ENCODE results near the gene CACNA2D3.
"Not testable (repeated sequence)": the region's sequence is repeated elsewhere in the genome, so short reads cannot be mapped to it uniquely, and the experiment has no call there.

CACNA2D3 gene

DNA sequence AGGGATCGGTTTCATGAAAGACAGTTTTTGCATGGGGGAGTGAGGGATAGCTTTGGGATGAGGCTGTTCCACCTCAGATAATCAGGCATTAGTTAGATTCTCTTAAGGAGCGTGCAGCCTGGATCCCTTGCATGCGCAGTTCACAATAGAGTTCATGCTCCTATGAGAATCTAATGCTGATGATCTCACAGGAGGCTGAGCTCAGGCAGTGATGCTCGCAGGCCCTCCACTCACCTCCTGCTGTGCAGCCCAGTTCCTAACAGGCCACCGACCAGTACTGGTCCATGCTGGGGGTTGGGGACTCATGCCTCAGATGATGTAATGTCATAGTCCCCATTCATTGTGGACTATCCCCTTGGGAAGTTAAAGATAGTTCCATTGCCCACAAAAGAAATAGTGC is 255.8 kb downstream of the CACNA2D3 start:
- DNase-seq: no peak

DNA sequence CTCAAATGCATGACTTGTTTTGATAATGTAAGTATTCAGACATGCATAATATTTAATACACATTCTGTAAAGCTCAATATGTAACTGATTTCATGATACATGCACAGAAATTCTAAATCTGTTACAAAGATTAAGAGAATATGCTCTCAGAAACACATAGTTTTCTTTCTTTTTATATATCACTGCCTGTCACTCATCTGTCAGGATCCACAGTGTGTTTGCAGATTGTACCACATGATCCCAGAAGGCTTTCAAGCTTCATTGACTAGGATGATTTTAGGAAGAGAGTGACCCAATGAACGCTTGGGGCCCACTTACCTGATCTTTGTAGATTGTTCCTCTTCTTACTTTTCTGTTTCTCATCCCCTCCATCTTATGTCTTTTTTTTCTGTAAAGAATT is 261.9 kb downstream of the CACNA2D3 start:
- DNase-seq: no peak

DNA sequence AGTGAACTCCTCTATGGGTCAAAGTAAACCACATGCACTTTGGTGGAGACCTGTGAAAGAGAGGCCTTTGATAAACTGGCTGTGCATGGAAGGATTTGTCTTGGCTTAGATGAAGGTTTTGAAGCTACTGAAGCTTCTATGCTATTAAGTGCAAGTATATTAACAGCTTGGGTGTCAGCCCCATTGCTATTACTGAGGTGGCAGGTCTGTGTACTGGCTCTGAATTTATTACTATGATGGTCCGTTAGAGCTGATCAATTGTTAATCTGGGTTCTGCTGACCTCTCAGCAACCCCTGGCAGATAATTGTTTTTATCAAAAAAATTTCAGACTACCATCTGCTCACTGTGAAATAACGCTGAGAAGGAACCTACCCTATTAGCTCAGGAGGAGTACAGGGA is 268.2 kb downstream of the CACNA2D3 start:
- DNase-seq: no peak

DNA sequence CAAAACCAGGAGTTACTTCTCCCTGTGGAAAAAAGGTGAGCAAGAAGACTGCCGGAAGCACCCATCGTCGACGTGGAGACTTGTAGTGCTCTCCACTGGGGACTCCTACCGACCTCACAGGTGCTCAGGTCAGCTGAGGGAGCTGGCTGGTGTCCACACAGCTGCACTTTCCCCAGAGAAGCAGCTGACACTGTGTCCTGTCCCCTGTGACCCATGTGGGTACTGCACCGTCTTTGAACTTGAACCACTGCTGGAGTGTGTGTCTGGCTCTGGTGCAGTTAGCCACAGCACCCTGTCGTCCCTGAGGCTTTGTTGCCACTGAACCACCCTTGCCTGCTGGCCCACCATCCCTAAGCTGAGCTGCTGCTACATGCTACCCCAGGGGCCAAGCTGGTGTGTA is 270.8 kb downstream of the CACNA2D3 start:
- no peak for DNase-seq

DNA sequence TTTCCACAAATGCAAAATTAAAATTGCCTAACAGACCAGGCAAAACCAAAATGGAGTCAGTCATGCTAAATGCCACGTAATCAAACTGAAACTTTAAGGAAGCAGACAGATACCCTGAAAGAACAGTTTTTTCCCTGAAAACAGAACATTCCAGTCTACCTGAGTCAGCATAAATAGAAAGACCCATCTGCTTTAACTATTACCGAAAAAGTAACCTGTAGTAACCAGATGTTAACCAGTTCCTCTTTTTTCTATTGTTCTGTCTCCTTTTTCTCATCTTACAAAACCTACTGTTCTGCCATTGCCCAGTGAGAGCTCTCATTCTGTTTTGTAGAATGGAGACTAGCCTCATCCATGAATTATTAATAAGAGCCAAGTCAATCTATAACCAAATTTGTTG is 286.0 kb downstream of the CACNA2D3 start:
- DNase-seq: no peak

DNA sequence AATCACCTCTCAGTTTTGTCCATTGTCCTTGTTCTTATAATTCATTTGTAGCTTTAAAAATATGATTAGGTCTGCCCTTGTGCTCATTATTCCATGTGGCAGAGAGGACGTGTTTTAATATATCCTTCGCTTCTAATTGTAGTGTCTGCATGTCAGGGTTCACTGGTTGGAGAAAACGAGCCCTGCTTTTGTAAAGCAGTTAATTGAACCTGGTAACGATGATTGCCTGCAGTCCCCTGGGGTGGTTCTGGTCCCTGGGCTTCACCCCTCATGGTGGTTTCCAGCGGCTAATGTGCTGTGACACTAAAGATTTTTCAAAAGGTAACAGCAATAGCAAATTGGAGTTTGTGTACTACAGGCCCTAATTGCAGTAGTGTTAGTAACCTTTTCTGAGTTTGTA is 299.6 kb downstream of the CACNA2D3 start:
- DNase-seq: no peak

DNA sequence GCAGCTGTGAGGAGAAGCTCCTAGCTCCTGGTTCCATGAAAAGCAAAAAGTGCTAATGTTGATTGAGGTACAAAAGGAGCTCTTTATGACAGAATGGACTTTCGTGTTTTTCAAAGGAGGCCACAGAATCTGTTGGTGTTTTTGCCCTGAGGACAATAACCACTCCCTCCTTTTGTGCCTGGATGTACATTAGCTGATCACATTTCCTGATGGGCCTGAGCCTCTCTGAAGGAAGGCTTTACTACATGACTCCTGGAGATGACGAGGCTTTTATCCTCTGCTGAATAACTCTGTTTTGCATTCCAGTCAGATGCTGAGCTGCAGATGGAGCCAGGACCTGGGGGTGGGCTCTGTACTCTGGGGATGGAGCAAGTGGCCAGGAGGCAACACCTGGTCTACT is 301.9 kb downstream of the CACNA2D3 start:
- no peak for DNase-seq

DNA sequence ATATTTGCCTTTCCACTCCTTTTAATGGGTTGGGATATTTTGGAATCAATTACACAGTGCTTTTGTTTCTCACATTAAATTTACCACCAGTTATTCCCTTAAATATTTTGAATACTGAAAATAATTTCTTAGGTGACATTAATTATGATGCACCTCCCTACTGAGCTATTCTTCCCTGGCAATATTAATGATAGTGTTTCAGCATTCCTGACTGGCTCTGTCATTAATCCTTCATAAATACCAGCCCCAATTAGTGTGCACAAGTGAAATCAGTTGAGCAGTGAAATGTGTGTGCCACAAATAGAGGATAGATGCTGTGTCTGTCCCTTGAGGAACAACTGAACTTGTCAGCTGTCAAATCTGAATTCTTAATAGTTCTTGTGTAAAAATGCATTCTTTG is 304.0 kb downstream of the CACNA2D3 start:
- DNase-seq: no peak

DNA sequence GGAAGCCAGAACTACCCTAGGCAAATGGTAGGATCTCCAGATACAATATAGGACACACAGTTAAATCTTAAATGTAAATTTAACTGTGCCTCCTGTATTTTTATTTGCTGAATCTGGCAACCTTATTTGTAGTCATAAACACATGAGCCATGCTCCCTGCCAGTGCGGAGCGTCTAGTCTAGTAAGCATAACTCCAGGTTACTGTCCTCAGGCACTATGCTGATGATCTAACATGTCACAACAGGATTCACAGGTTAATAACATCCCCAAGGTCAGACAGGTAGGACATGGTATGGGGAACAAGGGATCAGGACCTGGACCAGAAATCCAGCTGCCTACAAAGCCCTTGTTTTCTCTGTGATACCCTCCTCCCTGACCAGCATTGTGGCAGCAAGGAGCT is 305.1 kb downstream of the CACNA2D3 start:
- no peak for DNase-seq

DNA sequence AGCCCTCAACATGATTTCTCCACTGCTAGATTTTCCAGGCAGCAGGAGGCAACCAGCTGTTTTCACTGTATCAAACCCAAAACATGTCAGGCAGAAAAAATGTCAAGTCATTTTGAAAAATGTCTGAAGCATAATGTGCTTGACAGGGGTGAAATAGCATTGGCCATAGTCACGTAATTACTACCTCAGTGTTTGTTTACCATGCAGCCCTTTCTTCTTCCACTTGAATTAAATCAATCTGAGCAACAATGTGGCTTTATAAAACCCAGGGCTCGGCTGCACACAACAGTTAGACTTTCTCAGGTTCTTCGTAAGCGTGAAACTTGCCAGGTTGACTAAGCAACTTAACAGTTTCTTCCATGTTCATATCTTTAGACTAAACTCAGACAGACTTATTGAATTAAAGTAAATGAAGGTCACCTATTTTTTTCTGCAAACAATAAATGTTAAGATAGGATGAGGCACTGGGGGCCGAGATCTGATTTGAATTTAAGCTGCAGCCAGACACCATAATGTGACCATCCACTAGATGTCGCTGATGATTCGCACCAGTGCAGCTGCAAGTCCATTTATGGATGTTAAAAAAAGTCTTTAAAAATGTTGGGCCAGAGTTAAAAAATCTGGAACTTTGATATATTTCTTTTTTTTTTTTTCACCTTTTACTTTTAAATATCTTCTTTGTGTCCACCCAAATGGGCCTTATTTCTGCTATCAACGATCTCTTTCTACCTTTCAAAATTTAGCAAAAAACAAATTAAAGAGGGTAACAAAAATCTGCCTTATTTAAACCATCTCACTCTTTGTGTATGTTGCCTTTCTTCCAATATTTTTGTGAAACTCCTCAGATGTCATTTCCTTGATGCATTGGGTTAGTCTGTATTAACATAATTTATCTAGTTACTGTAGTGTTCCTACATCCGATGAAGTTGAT is 305.9 kb downstream of the CACNA2D3 start:
- peak; percentile 14 for DNase-seq

DNA sequence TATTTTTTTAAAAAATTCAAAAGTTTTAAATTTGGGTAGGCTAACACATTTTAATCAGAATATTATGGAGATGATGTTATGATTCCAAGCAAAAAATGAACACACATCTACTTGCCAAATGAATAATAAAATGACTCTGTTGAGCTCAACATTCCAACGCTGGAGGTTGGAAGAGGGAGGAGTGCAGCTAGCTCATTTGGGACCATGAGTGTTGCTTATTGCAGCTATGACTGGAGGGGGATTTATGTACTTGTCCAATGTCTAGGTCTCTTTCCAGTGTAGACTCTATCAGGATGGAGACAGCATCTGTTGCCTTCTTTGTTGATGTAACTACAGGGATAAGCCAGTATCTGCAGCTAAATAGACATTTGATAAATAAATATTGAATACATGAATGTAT is 310.6 kb downstream of the CACNA2D3 start:
- no peak for DNase-seq

DNA sequence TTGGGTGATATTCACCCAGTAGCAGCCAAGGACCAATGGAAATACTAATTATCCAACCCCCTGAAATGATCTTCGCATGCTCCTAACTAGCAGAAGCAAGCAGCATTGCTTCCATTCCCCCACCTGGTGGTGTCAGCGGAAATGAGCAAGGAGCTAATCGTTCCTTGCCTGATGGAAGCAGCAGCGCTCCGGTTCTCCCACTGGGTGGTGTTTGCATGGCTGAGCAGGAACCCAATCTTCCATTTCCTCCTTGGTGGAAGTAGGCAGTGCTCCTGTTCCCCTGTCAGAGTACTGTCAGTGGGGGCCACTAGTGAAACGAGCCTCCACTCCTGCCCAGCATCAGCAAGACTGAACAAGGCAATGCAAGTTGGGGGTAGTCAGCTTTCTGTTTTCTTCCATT is 311.5 kb downstream of the CACNA2D3 start:
- DNase-seq: no peak

DNA sequence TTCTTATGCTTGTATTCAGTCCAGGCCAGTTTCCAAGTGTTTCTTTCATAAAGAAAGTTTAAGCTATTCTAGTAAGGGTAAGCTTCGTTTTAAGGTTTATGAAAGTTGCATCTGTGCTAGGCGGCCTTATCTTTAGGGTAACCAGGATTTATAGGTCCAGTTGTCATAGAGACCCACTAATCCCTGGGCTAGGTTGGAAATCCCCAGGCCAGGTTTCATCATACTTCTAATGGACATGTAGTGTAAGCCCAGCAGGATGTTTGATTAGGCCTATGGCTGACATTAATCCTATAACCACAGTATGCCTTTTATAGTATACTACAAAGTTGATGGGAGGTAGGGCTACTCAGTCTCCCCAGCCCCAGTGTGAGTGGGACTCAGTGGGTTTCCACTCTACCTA is 312.4 kb downstream of the CACNA2D3 start:
- DNase-seq: no peak

DNA sequence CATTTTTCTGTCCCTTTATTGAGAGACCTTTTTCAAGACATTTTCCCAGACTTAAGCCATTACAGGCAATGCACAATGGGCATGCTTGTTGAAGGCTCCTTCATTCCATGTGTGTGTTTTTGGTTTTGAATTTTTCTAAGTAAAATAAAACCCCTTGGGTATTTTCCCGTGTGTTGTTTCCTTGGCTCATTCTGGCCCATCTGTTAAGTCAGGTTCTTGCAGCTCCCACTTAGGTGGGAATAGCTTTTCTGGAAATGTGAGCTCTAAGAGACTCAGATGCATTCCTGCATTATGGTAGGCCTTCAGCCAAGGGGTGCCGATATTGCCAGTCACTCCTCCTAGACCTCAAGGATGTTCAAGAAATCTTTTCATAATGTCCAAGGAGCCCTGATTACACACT is 314.9 kb downstream of the CACNA2D3 start:
- DNase-seq: no peak

DNA sequence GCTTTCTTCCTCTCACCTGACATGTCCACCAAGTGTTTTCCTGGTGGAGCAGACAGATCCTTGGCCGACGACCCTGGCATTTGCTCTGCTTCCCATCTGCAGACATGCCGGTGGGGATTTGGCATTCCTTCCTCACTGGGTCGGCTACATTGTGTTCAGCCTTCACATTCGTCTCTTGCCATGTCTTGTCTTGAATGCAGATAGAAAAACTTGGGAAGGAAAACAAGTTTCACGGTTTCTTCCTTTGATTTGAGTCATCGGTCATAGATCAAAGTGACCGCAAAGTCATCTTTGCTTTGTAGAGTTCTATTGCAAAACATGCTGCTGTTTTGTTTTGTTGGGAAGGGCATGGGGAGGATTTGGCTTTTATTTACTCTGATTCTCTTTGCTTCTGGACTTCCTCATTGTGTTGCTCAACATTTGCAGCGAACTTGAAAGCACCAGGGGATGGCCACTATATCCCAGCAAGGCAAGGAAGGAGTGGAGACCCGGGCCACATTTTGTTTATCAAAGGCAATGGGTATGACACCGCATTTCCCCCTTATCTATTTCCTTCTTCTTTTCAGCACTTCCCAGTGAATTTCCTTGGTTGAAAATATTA is 321.3 kb downstream of the CACNA2D3 start:
- DNase-seq: no peak

DNA sequence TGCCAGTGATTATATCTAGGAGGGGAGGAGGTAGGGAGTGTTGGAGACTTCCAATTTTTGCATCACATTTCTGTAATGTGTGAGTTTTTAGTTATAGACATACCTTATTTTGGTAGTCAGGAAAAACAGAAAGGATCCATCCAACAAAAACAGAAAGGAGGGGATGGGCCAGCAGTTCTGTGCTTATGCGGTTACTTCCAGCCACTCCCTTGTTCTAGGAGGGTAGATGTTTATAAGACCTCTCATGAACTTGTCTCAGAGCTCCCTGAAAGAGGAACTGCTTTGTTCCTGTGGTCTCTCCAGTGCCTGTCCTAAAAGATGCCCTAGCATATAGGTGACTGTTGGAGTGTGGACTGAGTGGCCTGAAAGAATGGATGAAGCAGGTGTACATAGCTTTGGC is 323.3 kb downstream of the CACNA2D3 start:
- DNase-seq: no peak

DNA sequence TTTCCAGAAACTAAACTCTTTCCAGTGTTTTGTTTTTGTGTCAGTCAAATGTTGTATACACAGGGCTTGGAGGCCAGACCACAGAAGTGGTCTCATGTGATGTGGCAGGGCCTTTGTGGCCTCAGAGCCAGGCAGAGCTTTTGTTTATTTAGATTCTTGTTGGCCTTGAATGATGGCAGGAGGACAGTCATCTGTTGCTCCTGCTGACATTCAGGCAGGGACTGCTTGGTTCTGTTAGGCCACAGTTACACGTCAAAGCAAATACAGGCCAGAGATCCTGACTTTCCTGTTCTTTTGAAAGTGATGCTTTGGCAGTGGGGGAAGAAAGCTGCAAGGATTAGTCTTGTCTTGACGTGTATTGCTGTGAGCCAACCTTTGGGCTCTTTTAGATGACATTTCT is 325.1 kb downstream of the CACNA2D3 start:
- no peak for DNase-seq

DNA sequence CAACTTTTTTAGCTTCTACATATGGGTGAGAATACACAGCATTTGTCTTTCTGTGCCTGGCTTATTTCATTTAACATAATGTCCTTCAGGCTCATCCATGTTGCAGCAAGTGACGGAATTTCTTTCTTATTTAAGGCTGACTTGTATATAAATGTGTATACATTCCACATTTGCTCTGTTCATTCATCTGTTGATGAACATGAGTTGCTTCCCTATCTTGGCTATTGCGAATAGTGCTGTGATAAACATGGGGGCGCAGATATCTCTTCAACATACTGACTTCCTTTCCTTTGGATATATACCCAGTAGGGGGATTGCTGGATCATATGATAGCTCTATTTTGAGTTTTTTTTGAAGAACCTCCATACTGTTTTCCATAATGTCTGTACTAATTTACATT is 332.5 kb downstream of the CACNA2D3 start:
- no peak for DNase-seq

DNA sequence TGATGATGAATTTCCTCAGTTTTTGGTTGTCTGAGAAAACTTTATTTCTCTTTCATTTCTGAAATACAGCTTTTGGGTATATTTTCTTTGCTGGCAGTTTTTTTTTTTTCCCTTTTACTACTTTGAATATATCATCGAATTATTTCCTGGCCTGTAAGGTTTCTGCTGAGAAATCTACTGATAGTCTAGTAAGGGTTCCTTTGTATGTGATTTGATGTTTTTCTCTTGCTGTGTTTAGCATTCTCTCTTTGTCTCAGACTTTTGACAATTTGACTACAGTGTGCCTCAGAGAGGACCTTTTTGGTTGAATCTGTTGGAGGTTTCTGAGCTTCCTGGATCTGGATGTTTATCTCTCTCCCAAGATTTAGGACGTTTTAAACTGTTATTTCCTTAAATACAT is 336.0 kb downstream of the CACNA2D3 start:
- no peak for DNase-seq

DNA sequence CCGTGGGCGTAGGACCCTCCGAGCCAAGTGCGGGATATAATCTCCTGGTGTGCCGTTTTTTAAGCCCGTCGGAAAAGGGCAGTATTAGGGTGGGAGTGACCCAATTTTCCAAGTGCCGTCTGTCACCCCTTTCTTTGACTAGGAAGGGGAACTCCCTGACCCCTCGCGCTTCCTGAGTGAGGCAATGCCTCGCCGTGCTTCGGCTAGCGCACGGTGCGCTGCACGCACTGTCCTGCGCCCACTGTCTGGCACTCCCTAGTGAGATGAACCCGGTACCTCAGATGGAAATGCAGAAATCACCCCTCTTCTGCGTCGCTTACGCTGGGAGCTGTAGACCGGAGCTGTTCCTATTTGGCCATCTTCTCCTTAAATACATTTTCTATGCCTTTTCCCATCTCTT is 342.2 kb downstream of the CACNA2D3 start:
- DNase-seq: not testable (repeated sequence)

DNA sequence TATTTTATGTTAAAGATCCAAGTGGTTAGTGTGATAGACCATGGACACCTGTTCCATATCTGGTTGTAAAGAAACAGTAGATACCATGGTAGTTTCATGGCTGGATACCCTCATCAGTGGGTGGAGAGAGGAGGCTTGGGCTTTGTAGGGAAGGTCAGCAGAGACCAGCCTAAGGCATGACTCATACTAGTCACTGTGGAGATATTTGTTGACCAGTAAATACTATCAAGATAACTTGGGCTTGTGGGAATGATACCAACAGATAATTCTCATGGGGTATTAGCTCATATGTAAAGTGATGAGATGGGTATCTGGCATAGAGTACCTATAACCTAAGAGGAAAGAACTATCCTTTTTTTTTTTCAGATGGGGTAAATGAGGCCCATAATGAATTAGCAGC is 354.5 kb downstream of the CACNA2D3 start:
- no peak for DNase-seq

DNA sequence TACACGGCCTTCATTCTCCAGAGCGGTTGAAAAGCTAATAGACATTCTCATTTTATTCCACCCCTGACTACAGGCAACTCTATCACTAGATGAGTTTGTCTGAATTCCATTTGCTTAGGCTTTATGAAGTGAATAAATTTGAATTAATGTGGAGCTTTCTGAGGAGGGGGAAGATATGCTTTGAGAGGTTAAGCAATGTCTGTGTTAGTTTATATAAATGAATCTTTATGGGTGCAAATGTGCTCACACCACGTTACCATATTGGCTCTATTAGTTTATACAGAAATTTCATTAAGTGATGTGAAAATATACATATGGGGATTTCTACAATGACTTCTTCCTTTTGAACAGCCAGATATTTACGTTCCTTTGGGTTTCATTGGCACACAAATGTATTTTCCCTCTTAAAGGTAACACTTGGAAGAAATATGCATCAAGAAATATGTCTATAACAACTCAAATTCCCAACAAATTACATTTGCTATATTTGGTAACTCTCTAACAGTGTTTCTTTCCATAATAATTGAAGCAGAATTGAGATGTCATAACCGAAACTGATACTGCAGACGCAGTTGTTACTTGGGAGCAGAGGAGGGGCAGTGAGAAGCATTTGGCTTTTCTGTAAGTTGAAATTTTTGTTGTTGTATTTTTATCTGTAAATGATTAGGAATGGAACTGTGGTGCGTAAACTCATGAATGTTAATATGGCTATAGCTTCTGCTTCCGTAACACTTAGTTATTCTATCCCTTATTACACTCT is 359.4 kb downstream of the CACNA2D3 start:
- no peak for DNase-seq

DNA sequence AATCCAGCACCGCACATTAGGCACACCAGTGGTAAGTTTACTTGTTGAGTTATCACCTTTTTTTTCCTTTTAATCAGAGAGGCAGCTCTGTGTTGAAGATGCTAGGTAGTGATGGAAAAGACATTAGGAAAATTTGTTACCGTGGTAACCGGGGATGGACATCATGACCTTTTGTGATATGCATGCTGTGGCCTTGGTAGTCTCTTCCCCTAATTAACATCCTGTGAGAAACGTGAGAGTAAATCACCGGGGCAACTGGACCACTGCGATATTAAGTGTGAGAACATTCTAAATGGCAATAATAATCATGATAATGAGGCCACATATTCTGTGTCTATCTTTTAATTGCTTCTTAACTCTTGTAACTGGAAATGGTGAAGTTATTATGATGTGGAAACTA is 362.0 kb downstream of the CACNA2D3 start:
- no peak for DNase-seq

DNA sequence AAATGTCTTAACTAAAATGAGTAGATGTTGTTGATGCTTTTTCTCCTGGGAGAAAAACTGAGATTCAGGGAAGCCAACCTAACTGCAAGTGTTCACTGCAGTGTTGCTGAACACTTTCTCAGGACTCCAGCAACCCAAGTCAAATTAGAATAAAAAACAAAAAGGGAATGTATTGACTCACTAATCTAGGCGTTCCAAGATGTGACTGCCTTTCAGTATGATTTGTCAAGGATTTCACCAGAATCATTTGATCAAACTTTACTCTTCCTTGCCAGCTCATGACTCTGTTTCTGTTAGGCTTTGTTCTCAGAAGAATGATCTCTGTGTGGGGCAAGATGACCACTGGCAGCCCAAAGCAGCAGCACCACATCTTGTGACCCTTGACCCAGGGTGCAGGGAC is 364.0 kb downstream of the CACNA2D3 start:
- no peak for DNase-seq
